ENCODE results near the gene ZNF695. TPM values are rescaled to one million over a fixed set of nuclear protein-coding genes. Genes with fewer than 3 reads are reported as not detected.

ZNF695 gene
- total and polyA plus RNA-seq, 9 of the 15 experiments (the other 6 are each of a cell fraction or from before 2014, with no cell fraction given) = 8.7 to 15.2 (median 10.9) TPM

DNA sequence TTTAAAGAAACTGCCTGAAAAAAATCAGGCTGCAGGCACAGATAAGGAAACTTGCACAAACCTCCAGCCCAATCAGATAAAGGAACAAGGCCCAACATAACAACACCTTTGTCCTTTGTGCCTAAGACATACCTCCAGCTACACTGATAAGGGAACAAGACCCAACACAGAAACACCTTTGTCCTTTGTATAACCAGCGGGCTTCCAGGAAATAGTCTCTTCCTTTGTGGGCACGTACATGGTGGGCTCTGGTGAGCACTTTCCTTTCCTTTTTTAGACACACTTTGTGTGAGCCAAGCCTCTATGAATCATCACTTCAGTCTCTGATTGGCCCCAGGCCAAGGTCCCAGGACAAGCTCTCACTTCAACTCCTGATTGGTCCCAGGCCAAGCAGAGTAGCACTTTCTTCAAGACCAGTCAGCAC, 47.1 kb upstream of the ZNF695 start (continued):
- TF ChIP-seq, protein P1, sequence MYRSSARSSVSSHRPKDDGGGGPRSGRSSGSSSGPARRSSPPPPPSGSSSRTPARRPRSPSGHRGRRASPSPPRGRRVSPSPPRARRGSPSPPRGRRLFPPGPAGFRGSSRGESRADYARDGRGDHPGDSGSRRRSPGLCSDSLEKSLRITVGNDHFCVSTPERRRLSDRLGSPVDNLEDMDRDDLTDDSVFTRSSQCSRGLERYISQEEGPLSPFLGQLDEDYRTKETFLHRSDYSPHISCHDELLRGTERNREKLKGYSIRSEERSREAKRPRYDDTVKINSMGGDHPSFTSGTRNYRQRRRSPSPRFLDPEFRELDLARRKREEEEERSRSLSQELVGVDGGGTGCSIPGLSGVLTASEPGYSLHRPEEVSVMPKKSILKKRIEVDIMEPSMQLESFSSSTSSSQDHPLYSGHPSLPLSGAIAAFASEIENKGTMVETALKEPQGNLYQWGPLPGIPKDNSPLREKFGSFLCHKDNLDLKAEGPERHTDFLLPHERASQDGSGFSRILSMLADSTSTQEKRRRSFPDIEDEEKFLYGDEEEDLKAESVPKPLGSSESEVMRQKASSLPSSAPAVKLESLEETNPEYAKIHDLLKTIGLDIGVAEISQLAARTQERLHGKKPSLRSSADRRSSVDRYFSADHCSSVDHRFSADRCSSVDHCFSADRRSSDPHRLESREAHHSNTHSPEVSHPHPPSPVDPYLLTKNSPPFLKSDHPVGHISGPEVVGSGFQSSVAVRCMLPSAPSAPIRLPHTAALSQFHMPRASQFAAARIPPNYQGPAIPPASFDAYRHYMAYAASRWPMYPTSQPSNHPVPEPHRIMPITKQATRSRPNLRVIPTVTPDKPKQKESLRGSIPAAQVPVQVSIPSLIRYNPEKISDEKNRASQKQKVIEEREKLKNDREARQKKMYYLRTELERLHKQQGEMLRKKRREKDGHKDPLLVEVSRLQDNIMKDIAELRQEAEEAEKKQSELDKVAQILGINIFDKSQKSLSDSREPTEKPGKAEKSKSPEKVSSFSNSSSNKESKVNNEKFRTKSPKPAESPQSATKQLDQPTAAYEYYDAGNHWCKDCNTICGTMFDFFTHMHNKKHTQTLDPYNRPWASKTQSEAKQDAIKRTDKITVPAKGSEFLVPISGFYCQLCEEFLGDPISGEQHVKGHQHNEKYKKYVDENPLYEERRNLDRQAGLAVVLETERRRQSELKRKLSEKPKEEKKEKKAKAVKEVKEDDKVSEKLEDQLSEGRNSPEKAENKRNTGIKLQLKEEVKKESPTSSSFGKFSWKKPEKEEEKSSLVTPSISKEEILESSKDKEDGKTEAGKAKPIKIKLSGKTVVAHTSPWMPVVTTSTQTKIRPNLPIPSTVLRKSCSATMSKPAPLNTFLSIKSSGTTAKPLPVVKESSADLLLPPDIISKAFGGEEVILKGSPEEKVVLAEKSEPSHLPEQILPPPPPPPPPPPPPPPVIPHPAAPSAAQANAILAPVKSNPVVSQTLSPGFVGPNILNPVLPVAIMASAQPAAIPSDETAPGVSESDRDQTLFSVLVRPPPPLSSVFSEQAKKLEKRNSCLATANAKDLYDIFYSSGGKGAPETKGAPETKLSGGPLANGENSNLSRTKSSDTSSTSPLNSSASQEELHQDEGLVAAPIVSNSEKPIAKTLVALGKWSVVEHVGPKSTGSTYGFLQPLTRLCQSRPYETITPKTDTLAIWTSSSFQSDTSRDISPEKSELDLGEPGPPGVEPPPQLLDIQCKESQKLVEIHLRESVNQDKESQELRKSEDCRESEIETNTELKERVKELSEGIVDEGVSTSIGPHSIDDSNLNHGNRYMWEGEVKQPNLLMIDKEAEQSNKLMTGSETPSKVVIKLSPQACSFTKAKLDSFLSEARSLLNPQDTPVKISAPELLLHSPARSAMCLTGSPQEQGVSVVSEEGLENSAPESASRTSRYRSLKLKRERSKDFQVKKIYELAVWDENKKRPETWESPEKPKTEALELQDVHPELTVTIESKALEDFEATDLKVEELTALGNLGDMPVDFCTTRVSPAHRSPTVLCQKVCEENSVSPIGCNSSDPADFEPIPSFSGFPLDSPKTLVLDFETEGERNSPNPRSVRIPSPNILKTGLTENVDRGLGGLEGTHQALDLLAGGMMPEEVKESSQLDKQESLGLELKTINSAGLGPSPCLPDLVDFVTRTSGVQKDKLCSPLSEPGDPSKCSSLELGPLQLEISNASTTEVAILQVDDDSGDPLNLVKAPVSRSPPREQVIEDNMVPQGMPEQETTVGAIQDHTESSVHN (IDR thresholded peaks at IDR 0.05; ENCODE audit: borderline replicate concordance in 1 of 2, low read depth in 1 of 2) = no peak
- TF ChIP-seq, protein P2, sequence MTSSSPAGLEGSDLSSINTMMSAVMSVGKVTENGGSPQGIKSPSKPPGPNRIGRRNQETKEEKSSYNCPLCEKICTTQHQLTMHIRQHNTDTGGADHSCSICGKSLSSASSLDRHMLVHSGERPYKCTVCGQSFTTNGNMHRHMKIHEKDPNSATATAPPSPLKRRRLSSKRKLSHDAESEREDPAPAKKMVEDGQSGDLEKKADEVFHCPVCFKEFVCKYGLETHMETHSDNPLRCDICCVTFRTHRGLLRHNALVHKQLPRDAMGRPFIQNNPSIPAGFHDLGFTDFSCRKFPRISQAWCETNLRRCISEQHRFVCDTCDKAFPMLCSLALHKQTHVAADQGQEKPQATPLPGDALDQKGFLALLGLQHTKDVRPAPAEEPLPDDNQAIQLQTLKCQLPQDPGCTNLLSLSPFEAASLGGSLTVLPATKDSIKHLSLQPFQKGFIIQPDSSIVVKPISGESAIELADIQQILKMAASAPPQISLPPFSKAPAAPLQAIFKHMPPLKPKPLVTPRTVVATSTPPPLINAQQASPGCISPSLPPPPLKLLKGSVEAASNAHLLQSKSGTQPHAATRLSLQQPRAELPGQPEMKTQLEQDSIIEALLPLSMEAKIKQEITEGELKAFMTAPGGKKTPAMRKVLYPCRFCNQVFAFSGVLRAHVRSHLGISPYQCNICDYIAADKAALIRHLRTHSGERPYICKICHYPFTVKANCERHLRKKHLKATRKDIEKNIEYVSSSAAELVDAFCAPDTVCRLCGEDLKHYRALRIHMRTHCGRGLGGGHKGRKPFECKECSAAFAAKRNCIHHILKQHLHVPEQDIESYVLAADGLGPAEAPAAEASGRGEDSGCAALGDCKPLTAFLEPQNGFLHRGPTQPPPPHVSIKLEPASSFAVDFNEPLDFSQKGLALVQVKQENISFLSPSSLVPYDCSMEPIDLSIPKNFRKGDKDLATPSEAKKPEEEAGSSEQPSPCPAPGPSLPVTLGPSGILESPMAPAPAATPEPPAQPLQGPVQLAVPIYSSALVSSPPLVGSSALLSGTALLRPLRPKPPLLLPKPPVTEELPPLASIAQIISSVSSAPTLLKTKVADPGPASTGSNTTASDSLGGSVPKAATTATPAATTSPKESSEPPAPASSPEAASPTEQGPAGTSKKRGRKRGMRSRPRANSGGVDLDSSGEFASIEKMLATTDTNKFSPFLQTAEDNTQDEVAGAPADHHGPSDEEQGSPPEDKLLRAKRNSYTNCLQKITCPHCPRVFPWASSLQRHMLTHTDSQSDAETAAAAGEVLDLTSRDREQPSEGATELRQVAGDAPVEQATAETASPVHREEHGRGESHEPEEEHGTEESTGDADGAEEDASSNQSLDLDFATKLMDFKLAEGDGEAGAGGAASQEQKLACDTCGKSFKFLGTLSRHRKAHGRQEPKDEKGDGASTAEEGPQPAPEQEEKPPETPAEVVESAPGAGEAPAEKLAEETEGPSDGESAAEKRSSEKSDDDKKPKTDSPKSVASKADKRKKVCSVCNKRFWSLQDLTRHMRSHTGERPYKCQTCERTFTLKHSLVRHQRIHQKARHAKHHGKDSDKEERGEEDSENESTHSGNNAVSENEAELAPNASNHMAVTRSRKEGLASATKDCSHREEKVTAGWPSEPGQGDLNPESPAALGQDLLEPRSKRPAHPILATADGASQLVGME (CRISPR knock-in tag; IDR thresholded peaks at IDR 0.05) = no peak
- TF ChIP-seq CEBPB (tag; IDR thresholded peaks at IDR 0.05) = peak; percentile 46; the same call in 1 of the 2 replicates
- TF ChIP-seq, protein P3, sequence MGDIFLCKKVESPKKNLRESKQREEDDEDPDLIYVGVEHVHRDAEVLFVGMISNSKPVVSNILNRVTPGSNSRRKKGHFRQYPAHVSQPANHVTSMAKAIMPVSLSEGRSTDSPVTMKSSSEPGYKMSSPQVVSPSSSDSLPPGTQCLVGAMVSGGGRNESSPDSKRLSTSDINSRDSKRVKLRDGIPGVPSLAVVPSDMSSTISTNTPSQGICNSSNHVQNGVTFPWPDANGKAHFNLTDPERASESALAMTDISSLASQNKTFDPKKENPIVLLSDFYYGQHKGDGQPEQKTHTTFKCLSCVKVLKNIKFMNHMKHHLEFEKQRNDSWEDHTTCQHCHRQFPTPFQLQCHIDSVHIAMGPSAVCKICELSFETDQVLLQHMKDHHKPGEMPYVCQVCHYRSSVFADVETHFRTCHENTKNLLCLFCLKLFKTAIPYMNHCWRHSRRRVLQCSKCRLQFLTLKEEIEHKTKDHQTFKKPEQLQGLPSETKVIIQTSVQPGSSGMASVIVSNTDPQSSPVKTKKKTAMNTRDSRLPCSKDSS (IDR thresholded peaks at IDR 0.05; ENCODE audit: low read depth, partially characterized antibody) = no peak
- TF ChIP-seq NR4A1 (CRISPR knock-in tag; IDR thresholded peaks at IDR 0.05) = no peak
- TF ChIP-seq NR4A1 (tag; IDR thresholded peaks at IDR 0.05) = no peak
- no peak for TF ChIP-seq ILF3 (IDR thresholded peaks at IDR 0.05; ENCODE audit: borderline replicate concordance)
- TF ChIP-seq MAZ (CRISPR knock-in tag; conservative IDR thresholded peaks at IDR 0.05 in 1 of 2, IDR thresholded peaks at IDR 0.05 in 1 of 2) = no peak
- TF ChIP-seq MEF2A (IDR thresholded peaks at IDR 0.05; ENCODE audit: control insufficient read depth, low read depth, low read length) = no peak
- TF ChIP-seq, protein P4, sequence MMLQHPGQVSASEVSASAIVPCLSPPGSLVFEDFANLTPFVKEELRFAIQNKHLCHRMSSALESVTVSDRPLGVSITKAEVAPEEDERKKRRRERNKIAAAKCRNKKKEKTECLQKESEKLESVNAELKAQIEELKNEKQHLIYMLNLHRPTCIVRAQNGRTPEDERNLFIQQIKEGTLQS (IDR thresholded peaks at IDR 0.05) = peak; percentile 56
- TF ChIP-seq, protein P4 (CRISPR knock-in tag; conservative IDR thresholded peaks at IDR 0.05) = no peak

Data from K562 (cell line).